Type B pancreatic cell (in vitro differentiated cells): ENCODE results near the gene CLMN. TPM values are rescaled to one million over a fixed set of nuclear protein-coding genes. Genes with fewer than 3 reads are reported as not detected.

ENCODE experiments used
- DNase-seq: peaks from one replicate; pipeline ENCODE4 v3.0.0; 2021; ENCODE audit warnings: mixed read lengths; ENCODE audit not compliant: unreplicated experiment; ENCODE audit errors: extremely low spot score
- H3K27ac Mint-ChIP-seq: 2 replicates; pipeline ENCODE4 v1.8.0; 2021; ENCODE audit warnings: mild to moderate bottlenecking, mixed read lengths
- H3K27me3 Mint-ChIP-seq: 2 replicates; pipeline ENCODE4 v1.8.0; 2021; ENCODE audit warnings: mixed read lengths
- H3K36me3 Mint-ChIP-seq: 2 replicates; pipeline ENCODE4 v1.8.0; 2021; ENCODE audit warnings: mixed read lengths
- H3K4me1 Mint-ChIP-seq: one replicate; pipeline ENCODE4 v1.8.0; 2021; ENCODE audit warnings: mixed read lengths; ENCODE audit not compliant: unreplicated experiment
- H3K4me3 Mint-ChIP-seq: 2 replicates; pipeline ENCODE4 v1.8.0; 2021; ENCODE audit warnings: mild to moderate bottlenecking, mixed read lengths
- H3K9me3 Mint-ChIP-seq: 2 replicates; pipeline ENCODE4 v1.8.0; 2021; ENCODE audit warnings: mixed read lengths
- total RNA-seq: library from RNA; stranded (reverse); gene quantifications from 2 replicates; pipeline ENCODE4 v1.2.1, GENCODE V29; 2021; ENCODE audit warnings: low replicate concordance
- TF ChIP-seq, protein P1 (sequence below): fragments of 200-600 bp; sonication (generic); conservative IDR thresholded peaks from 2 replicates; pipeline ENCODE4 v1.5.0; 2021; ENCODE audit warnings: antibody characterized with exemption, mild to moderate bottlenecking

The CLMN gene
- total RNA-seq, 1 donor from 2014 or later = 23.0 TPM

GRCh38 chr14:95305145-95305544, 14.6 kb downstream of the CLMN start:
- DNase-seq = no peak
- Mint-ChIP-seq H3K4me1 (peaks cover 43% of the 10 kb centered on the region), H3K27me3 (no peaks in the 10 kb centered on the region), H3K9me3 (no peaks in the 10 kb centered on the region), H3K36me3 (peaks cover 4% of the 10 kb centered on the region), H3K4me3 (no peak overlapping the region), H3K27ac (no peak overlapping the region)
- TF ChIP-seq, protein P1, sequence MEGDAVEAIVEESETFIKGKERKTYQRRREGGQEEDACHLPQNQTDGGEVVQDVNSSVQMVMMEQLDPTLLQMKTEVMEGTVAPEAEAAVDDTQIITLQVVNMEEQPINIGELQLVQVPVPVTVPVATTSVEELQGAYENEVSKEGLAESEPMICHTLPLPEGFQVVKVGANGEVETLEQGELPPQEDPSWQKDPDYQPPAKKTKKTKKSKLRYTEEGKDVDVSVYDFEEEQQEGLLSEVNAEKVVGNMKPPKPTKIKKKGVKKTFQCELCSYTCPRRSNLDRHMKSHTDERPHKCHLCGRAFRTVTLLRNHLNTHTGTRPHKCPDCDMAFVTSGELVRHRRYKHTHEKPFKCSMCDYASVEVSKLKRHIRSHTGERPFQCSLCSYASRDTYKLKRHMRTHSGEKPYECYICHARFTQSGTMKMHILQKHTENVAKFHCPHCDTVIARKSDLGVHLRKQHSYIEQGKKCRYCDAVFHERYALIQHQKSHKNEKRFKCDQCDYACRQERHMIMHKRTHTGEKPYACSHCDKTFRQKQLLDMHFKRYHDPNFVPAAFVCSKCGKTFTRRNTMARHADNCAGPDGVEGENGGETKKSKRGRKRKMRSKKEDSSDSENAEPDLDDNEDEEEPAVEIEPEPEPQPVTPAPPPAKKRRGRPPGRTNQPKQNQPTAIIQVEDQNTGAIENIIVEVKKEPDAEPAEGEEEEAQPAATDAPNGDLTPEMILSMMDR = no peak

GRCh38 chr14:95304342-95304741, 15.4 kb downstream of the CLMN start:
- DNase-seq = no peak
- H3K9me3 Mint-ChIP-seq = no peaks in the 10 kb centered on the region
- TF ChIP-seq, protein P1 = no peak
- peaks cover 2% of the 10 kb centered on the region for H3K36me3 Mint-ChIP-seq
- no peak overlapping the region for H3K4me3 Mint-ChIP-seq
- peaks cover 43% of the 10 kb centered on the region for H3K4me1 Mint-ChIP-seq
- no peak overlapping the region for H3K27ac Mint-ChIP-seq
- H3K27me3 Mint-ChIP-seq = no peaks in the 10 kb centered on the region

DNA sequence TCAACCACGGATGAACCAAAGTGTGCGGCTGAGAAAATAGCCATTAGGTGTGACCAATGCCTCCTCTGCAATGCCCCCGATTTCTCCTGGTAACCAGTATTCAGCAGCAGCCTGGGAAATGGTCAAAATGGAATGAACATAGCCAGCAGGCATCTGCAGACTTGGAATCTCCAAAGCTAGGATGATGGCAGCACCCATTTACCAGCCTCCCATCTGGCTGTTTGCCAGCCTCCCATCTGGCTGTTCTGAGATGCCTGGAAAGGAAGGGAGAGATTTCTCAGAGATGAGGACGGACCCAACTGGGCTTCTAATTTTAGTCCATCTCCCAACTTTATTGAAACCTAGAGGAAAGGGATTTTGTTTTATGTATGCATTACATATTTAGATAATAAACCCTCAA, 16.2 kb downstream of the CLMN start:
- DNase-seq = no peak
- Mint-ChIP-seq H3K4me1 (peaks cover 43% of the 10 kb centered on the region), H3K4me3 (no peak overlapping the region), H3K36me3 (no peaks in the 10 kb centered on the region), H3K27ac (no peak overlapping the region), H3K27me3 (no peaks in the 10 kb centered on the region), H3K9me3 (no peaks in the 10 kb centered on the region)
- TF ChIP-seq, protein P1 = no peak

DNA sequence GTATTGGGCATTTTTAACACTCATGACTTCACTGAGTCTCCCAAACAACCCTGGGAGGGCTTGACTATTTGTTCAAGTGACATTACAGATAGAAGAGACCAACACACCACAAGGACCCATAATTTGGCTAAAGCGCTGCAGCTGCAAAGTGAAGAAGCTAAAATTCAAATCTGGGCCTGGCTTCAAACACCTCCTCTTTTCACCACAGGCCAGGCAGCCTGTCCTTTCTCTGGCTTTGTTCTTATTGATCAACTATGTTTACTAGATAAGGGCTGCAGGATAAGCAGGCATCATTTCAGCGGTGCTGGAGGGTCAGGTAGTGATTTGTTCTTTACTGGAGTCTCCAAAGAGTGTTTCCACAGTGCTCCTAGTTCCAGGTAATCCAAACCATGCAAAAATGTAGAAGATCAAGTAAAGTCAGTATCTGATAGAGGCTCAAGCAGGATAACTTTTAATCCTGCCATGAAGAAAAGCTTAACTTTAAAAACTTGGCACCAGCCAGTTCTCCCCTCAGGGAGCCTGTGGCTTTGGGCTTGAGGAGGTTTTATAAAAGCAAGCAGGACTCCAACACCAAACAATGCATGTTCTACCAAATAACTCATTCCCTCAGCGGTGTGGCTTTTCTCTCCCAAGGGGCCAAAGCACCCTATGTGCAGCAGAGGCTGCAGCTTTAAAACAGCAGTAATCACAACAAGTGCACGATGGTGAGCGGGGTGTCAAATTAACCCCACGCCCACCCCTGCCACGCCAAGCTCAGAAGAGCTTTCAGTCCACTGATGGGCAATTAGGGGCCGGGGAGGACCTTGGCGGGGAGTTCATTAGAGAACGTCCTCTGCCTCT, 16.8 kb downstream of the CLMN start:
- H3K4me1 Mint-ChIP-seq = peaks cover 37% of the 10 kb centered on the region
- H3K27me3 Mint-ChIP-seq = no peaks in the 10 kb centered on the region
- no peak for DNase-seq
- no peak overlapping the region for H3K4me3 Mint-ChIP-seq
- no peak overlapping the region for H3K27ac Mint-ChIP-seq
- H3K9me3 Mint-ChIP-seq = no peaks in the 10 kb centered on the region
- TF ChIP-seq, protein P1 = no peak
- no peaks in the 10 kb centered on the region for H3K36me3 Mint-ChIP-seq

- no peak for DNase-seq
- Mint-ChIP-seq H3K27ac (no peak overlapping the region), H3K4me1 (peaks cover 26% of the 10 kb centered on the region), H3K9me3 (peaks cover under 1% of the 10 kb centered on the region), H3K36me3 (peaks cover under 1% of the 10 kb centered on the region), H3K27me3 (no peaks in the 10 kb centered on the region), H3K4me3 (no peak overlapping the region)
- TF ChIP-seq, protein P1 = no peak
These were observed 18.1 kb downstream of the CLMN start for GRCh38 chr14:95301527-95302187.
